ENCODE measurements around the gene DAAM2. TPM values are rescaled to one million over a fixed set of nuclear protein-coding genes. Genes with fewer than 3 reads are reported as not detected.

DAAM2 gene
- total and polyA plus RNA-seq, 2 donors (not counting 3 experiments of a cell fraction or from before 2014, with no cell fraction given) = 0.42 to 0.44 TPM

DNA sequence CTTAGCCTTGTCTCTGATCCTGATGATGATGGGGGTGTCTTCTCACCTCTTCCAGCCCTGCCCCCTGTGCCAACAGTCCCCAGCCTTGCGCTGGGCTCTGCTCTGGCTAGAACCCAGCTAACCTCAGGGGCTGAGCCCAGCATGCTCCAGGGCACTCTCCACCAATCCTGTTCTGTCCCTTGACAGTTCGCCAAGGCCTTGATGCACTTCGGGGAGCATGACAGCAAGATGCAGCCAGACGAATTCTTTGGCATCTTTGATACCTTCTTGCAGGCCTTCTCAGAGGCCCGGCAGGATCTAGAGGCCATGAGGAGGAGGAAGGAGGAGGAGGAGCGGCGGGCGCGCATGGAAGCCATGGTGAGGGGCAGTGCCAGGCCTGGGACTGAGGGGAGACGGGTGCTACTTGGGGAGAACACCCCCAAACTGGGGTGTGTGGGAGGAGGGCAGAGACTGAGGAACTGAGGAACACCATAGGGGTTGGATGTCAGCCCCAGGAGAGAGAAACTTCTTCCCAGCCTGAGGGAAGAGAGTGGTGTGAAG, 109.0 kb downstream of the DAAM2 start:
- no peaks in the 10 kb centered on the region for H3K79me2 ChIP-seq (ENCODE audit: control insufficient read depth, insufficient read depth, low read length)
- no peak overlapping the region for H3K27ac ChIP-seq (ENCODE audit: insufficient read depth, low read depth, low read length)
- FAIRE-seq (no peak), DNase-seq (ENCODE audit: low read depth, low spot score) (no peak)
- no peak overlapping the region for H3K9ac ChIP-seq (replicated peaks; ENCODE audit: extremely low read depth, insufficient read depth, low read length)
- no peak overlapping the region for H3K4me3 ChIP-seq (replicated peaks in 1 of 3; ENCODE audit: insufficient read depth in 1 of 3, low read depth in 1 of 3, low read length in 3 of 3)
- POLR2A ChIA-PET = no interaction called here
- no TSS peak for BruUV-seq (replicated peaks)
- no peak overlapping the region for H3K4me2 ChIP-seq (ENCODE audit: insufficient read depth, low read length)
- dilution Hi-C loops (cut with MboI; ENCODE audit: extremely low pct_ligation_motif_present, low sequenced_read_pairs) (no loop called here), intact Hi-C loops (cut with micrococcal nuclease) (no loop called here)
- no peaks in the 10 kb centered on the region for H3K9me1 ChIP-seq (replicated peaks; ENCODE audit: control insufficient read depth, extremely low read depth, insufficient read depth, low read length)
- H3K4me1 ChIP-seq (ENCODE audit: control insufficient read depth, extremely low read depth, insufficient read depth, low read length) = no peaks in the 10 kb centered on the region
- CTCF ChIA-PET = interaction anchor here (2.6 kb wide), 1 partner anchor 36 kb away, joined by 19 read pairs; no protein-coding TSS in a partner anchor
- peaks cover 0 to 2% of the 10 kb centered on the region in 2 experiments for H3K27me3 ChIP-seq (ENCODE audit: control insufficient read depth in 2 of 2, insufficient read depth in 2 of 2, low read length in 2 of 2)
- H2AFZ ChIP-seq (ENCODE audit: low read depth, low read length) = no peak overlapping the region
- no peaks in the 10 kb centered on the region for H3K9me3 ChIP-seq (replicated peaks; ENCODE audit: control insufficient read depth, insufficient read depth, low read length)
- TF ChIP-seq, protein P1, sequence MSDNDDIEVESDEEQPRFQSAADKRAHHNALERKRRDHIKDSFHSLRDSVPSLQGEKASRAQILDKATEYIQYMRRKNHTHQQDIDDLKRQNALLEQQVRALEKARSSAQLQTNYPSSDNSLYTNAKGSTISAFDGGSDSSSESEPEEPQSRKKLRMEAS (IDR thresholded peaks at IDR 0.05; ENCODE audit: insufficient read depth, insufficient read length) = no peak
- TF ChIP-seq FOS (IDR thresholded peaks at IDR 0.05; ENCODE audit: borderline replicate concordance, insufficient read depth, low read length) = no peak
- peaks cover 0 to 3% of the 10 kb centered on the region in 2 experiments for H3K36me3 ChIP-seq (ENCODE audit: control insufficient read depth in 2 of 2, extremely low read depth in 1 of 2, insufficient read depth in 2 of 2, low read length in 2 of 2)
- no peaks in the 10 kb centered on the region for H4K20me1 ChIP-seq (replicated peaks; ENCODE audit: control insufficient read depth, extremely low read depth, insufficient read depth, low read length)

DNA sequence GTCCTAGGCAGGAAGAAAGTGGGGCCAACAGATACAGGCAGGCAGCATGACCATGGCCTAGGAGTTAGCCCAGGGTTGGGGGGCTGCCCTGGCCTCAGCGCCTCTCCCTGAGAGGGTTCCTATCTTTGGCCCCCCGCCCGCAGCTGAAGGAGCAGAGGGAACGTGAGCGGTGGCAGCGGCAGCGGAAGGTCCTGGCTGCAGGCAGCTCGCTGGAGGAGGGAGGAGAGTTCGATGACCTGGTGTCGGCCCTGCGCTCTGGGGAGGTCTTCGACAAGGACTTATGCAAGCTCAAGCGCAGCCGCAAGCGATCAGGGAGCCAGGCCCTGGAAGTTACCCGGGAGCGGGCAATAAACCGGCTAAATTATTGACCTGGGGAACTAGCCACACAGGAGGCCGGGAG, 109.5 kb downstream of the DAAM2 start:
- Histone ChIP-seq H3K4me1 (ENCODE audit: control insufficient read depth, extremely low read depth, insufficient read depth, low read length) (no peaks in the 10 kb centered on the region), H3K36me3 (ENCODE audit: control insufficient read depth in 2 of 2, extremely low read depth in 1 of 2, insufficient read depth in 2 of 2, low read length in 2 of 2) (peaks cover 0 to 6% of the 10 kb centered on the region in 2 experiments), H4K20me1 (replicated peaks; ENCODE audit: control insufficient read depth, extremely low read depth, insufficient read depth, low read length) (no peaks in the 10 kb centered on the region), H3K79me2 (ENCODE audit: control insufficient read depth, insufficient read depth, low read length) (no peaks in the 10 kb centered on the region), H3K4me3 (replicated peaks in 1 of 3; ENCODE audit: insufficient read depth in 1 of 3, low read depth in 1 of 3, low read length in 3 of 3) (no peak overlapping the region), H3K9ac (replicated peaks; ENCODE audit: extremely low read depth, insufficient read depth, low read length) (no peak overlapping the region), H3K27me3 (ENCODE audit: control insufficient read depth in 2 of 2, insufficient read depth in 2 of 2, low read length in 2 of 2) (peaks cover 0 to 2% of the 10 kb centered on the region in 2 experiments), H3K9me3 (replicated peaks; ENCODE audit: control insufficient read depth, insufficient read depth, low read length) (no peaks in the 10 kb centered on the region), H3K27ac (ENCODE audit: insufficient read depth, low read depth, low read length) (no peak overlapping the region), H2AFZ (ENCODE audit: low read depth, low read length) (no peak overlapping the region), H3K9me1 (replicated peaks; ENCODE audit: control insufficient read depth, extremely low read depth, insufficient read depth, low read length) (no peaks in the 10 kb centered on the region), H3K4me2 (ENCODE audit: insufficient read depth, low read length) (no peak overlapping the region)
- ChIA-PET CTCF (interaction anchor here (2.6 kb wide), 1 partner anchor 36 kb away, joined by 19 read pairs; no protein-coding TSS in a partner anchor), POLR2A (no interaction called here)
- no peak for DNase-seq (ENCODE audit: low read depth, low spot score)
- dilution Hi-C loops (cut with MboI; ENCODE audit: extremely low pct_ligation_motif_present, low sequenced_read_pairs) = no loop called here
- no peak for FAIRE-seq
- intact Hi-C loops (cut with micrococcal nuclease) = no loop called here
- no peak for TF ChIP-seq FOS (IDR thresholded peaks at IDR 0.05; ENCODE audit: borderline replicate concordance, insufficient read depth, low read length)
- no peak for TF ChIP-seq POLR2AphosphoS5 (IDR thresholded peaks at IDR 0.05; ENCODE audit: insufficient read depth, low read depth, low read length)
- TF ChIP-seq, protein P2, sequence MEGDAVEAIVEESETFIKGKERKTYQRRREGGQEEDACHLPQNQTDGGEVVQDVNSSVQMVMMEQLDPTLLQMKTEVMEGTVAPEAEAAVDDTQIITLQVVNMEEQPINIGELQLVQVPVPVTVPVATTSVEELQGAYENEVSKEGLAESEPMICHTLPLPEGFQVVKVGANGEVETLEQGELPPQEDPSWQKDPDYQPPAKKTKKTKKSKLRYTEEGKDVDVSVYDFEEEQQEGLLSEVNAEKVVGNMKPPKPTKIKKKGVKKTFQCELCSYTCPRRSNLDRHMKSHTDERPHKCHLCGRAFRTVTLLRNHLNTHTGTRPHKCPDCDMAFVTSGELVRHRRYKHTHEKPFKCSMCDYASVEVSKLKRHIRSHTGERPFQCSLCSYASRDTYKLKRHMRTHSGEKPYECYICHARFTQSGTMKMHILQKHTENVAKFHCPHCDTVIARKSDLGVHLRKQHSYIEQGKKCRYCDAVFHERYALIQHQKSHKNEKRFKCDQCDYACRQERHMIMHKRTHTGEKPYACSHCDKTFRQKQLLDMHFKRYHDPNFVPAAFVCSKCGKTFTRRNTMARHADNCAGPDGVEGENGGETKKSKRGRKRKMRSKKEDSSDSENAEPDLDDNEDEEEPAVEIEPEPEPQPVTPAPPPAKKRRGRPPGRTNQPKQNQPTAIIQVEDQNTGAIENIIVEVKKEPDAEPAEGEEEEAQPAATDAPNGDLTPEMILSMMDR (IDR thresholded peaks at IDR 0.05; ENCODE audit: extremely low read depth in 1 of 2, insufficient read depth in 1 of 2, low read depth in 1 of 2, low read length in 2 of 2) = no peak
- TF ChIP-seq MYC (IDR thresholded peaks at IDR 0.05; ENCODE audit: low read depth, low read length) = no peak
- no peak for TF ChIP-seq EZH2 (IDR thresholded peaks at IDR 0.05; ENCODE audit: borderline replicate concordance, low read depth, low read length, severe bottlenecking)
- TF ChIP-seq GATA2 (IDR thresholded peaks at IDR 0.05; ENCODE audit: insufficient read depth, insufficient read length, low read depth, low read length) = no peak
- TF ChIP-seq JUN (IDR thresholded peaks at IDR 0.05; ENCODE audit: borderline replicate concordance, insufficient read depth, insufficient read length, low read depth) = no peak
- TF ChIP-seq, protein P1 (IDR thresholded peaks at IDR 0.05; ENCODE audit: insufficient read depth, insufficient read length) = no peak
- BruUV-seq (replicated peaks) = no TSS peak
